Endometrial microvascular endothelial cells (primary cell): Measurements from ENCODE around the gene KLHDC2. TPM values are rescaled to one million over a fixed set of nuclear protein-coding genes. Genes with fewer than 3 reads are reported as not detected.
"Not testable (repeated sequence)": the region's sequence is repeated elsewhere in the genome, so short reads cannot be mapped to it uniquely, and the experiment has no call there.

ENCODE experiments used
- in situ Hi-C: cut with HindIII; loops from 2 replicates; pipeline ENCODE4 v1.10.0; 2017; ENCODE audit warnings: low sequenced_read_pairs, low pct_unique_long_range_greater_than_20kb; ENCODE audit errors: inconsistent ontology term
- total RNA-seq: library from RNA; depleted of rRNA; stranded (reverse); fragments of >200 nt; gene quantifications from one replicate; pipeline ENCODE4 v1.2.3, GENCODE V29; 2015; ENCODE audit errors: inconsistent ontology term

The KLHDC2 gene, protein sequence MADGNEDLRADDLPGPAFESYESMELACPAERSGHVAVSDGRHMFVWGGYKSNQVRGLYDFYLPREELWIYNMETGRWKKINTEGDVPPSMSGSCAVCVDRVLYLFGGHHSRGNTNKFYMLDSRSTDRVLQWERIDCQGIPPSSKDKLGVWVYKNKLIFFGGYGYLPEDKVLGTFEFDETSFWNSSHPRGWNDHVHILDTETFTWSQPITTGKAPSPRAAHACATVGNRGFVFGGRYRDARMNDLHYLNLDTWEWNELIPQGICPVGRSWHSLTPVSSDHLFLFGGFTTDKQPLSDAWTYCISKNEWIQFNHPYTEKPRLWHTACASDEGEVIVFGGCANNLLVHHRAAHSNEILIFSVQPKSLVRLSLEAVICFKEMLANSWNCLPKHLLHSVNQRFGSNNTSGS
- total RNA-seq: 19.8 TPM

DNA sequence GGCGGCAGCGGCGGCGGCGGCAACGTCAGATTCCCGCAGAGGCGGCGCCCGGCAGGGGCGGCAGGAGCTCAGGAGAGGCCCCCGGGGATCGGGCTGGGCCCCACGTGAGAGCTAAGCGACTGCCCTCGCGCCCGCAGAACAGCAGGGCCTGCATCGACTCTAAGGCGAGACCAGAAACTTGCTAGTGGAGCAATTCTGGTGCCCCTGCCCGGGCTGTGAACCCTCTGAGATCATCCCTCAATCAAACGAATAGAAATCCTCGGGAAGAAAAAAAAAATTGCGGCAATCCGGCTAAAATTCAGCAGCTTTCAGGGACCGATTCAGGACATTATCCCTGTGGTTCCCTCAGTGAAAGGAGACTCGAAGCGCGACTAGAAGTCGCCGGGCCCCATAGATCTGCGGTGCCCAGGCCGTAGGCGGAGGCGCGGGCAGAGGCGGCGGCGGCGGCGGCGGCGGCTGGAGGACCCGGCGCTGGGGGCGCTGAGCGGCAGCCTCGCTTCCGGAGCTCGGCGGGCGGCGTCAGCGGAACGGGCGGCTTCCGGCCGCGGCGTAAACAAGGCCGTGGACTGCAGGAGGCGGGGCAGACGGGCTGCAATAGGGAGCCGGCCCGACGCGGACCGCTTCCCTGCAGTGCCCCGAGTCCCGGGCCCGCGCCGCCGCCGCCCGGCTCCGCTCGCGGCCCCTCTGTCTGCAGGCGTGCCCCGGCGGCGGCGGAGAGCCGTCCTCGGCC lies at the start of gene KLHDC2:
TSS of gene KLHDC2 (plus strand) at position 583 of the 730 bp plus-strand sequence. CDS start 316 bp downstream, outside the sequence.
- in situ Hi-C loops: no loop called here

DNA sequence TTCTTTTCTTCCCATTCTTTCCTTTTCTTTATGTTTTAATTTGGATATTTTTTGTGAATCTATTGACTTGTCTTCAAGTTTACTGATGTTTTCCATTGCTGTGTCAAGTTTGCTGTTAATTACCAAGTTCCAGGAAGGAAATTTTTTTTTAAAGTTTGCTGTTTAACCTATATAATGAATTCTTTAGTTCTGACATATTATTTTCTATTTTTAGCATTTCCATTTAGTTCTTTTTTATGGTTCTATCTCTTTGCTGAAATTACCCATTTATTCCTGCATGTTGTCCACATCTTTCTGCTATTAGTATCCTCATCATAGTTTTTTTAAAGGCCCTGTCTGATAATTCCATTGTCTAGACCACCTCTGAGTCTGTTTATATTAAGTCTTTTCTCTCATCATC lies 47.2 kb upstream of the KLHDC2 start:
- in situ Hi-C loops: no loop called here

DNA sequence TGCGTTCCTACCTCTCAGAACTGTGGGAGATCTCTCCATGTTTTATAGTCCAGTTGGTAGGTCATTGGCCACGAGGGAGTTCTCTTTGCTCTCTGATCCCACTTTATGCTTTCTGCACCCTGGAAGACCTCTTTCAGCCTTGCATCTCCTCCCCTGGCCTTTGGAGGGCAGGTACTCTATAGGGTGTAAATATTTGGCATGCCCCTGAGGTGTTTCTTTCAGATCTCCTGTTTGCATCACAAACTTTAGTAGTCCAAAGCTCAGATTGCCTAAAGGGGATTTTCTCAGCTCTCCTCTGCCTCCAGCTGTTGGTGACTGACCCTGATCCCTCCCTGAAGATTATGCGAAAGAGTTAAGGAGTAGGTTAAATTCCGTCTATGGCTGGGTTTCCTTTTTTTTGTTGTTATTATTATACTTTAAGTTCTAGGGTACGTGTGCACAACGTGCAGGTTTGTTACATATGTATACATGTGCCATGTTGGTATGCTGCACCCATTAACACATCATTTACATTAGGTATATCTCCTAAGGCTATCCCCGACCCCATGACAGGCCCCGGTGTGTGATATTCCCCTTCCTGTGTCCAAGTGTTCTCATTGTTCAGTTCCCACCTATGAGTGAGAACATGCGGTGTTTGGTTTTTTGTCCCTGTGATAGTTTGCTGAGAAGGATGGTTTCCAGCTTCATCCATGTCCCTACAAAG lies 46.1 kb upstream of the KLHDC2 start:
- in situ Hi-C loops: not testable (repeated sequence)

DNA sequence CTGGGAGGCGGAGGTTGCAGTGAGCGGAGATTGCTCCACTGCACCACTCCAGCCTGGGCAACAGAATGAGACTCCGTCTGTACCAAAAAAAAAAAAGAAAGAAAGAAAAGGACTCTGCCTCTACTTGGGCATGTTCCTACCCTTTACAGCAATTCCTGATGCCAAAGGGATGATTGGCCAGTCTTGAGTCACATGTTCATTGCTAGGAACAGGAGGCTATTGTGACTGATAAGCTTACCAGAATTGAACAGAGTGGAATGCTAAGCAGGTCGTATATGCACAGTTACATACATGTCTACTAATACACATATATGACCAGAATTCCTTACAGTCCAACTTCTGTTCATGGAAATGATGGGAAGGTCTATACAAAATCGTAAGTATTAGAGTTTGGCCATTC lies 40.8 kb upstream of the KLHDC2 start:
- in situ Hi-C loops: no loop called here

DNA sequence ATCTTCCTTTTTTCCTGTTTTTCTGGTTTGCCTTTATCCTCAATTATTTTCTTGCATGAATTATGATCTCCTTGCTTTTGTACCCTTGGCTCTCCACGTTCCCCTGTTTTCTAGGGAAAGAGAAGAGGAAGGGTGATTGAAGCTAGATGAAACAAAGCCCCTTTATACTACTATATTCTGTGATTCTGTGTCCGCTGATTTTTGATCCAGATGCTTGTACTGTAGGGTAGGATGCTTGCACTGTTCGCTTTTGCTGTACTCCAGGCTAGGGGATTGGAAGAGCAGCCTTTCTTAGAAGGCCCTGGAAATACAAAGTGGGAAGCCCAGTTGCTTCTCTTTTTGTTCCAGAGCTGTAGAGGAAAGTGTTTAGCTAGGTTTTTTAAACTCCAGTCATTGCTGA lies 35.1 kb upstream of the KLHDC2 start:
- in situ Hi-C loops: no loop called here

DNA sequence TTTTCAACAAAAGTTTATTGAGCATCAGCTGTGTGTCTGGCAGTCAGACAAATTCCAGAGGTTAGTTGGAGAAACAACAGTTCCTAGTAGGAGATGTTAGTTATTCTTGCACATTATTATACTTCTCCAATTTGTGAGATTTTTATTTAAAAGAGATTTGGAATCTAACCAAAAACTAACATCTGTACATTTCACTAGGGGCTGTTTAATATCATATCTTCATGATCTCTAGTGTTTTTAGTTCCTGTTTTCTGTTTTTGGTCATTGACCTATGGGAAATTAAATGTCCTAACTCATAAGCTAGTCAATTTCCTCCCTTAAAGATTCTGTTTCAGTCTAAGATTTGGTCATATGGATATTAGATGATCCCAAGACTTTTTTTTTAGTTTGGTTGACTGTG lies 34.1 kb upstream of the KLHDC2 start:
- in situ Hi-C loops: no loop called here

DNA sequence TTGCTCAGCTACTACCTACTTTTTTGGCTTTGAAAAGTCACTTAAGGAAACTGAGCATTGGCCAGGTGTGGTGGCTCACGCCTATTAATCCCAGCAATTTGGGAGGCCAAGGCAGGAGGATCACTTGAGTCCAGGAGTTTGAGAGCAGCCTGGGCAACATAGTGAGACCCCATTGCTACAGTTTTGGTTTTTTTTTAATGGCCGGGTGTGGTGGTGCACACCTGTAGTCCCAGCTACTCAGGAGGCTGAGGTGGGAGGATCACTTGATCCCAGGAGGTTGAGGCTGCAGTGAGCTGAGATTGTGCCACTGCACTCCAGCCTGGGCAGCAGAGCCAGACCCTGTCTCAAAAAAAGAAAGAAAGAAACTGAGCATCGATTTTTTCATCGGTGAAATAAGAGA lies 32.3 kb upstream of the KLHDC2 start:
- in situ Hi-C loops: not testable (repeated sequence)

DNA sequence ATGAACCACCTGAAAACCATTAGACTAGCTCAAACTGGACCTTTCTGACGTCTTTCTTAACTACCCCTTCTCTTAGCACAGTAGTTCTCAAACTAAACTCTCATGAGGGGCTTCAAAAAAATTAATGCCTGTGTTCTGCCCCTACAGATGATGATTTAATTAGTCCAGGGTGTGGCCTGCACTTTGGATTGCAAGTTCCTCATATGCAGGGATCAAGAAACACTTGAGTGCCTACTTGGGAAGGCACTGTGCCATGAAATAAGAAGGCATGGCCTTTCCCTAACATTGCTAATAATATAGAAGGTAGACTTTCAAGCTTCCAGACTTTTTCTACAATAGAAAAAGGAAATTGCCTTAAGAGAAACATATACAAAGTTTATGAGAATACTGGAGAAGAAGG lies 22.8 kb upstream of the KLHDC2 start:
- in situ Hi-C loops: no loop called here

DNA sequence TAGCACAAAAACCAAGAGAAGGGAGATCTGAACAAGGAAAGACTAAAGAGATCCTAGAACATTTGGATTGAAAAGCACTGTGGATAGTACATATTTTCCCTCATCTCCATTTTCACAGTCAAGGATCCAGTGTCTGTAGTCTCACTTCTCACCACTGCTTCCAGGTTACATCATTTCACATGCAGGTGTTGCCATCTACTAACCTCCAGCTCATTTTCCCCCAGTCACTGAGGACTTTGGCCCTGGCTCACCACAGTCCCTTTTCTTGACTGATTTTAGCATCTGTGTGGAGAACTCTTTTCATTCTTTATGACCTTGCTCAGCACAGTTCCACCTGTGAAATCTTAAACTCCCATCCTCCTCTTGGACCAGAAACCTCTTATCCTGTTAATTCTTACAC lies 21.5 kb upstream of the KLHDC2 start:
- in situ Hi-C loops: not testable (repeated sequence)

DNA sequence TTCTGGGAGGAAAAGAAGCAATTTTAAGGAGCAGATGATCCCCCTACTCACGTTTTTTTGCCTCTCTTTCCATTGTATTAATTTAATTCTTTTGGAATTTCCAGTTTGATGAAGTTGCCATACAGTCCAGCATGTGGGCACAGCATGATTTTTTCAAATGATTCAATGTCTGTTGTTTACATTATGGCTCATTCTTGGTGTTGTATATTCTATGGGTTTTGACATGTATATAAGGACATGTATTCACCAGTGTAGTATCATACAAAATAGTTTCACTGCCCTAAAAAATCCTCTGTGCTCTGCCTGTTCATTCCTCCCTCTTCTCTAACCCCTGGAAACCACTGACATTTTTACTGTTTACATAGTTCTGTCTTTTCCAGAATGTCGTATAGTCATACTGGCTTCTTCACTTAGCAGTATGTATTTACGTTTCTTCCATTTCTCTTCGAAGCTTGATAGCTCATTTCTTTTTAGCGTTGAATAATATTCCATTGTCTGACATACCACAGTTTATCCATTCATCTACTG lies 13.3 kb upstream of the KLHDC2 start:
- in situ Hi-C loops: no loop called here

DNA sequence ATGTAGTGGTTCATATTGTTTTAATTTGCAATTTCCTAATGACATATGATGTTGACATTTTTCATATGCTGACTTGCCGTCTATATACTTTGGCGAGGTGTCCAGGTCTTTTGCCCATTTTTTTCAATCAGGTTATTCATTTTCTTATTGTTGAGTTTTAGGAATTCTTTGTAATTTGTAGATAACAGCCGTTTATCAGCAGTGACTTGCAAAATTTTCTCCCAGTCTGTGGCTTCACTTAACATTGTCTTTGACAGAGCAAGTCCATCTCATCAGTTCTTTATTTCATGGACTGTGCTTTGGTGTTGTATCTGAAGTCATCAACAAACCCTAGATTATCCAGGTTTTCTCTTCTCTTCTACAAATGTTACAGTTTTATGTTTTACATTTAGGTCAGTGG lies 12.6 kb upstream of the KLHDC2 start:
- in situ Hi-C loops: no loop called here

DNA sequence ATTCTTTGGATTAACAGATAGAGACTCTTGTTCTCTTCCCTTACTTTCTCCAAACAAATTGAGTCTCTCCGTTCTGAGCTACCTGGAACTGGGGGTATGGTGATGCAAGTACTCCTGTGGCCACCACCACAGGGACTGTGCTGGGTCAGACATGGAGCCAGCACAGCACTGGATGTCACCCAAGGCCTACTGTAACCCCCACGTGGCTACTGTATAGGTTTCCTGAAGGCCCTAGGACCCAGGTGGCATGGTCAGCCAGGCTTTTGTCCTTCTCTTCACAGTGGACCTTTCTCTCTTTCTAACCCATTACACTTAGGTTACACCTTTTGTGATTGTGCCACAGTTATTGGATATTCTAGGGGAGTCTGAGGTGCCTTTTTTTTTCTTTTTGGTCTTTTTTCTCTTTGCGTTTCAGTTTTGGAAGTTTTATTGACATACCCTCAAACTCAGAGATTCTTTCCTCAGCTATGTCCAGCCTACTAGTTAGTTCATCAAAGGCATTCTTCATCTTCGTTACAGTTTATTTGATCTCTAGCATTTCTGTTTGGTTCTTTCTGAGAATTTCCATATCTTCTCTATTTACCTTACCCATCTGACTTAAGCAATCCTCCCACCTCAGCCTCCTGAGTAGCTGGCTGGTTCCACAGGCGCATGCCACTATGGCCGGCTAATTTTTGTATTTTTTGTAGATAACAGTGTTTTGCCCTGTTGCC lies 6.0 kb upstream of the KLHDC2 start:
- in situ Hi-C loops: no loop called here

DNA sequence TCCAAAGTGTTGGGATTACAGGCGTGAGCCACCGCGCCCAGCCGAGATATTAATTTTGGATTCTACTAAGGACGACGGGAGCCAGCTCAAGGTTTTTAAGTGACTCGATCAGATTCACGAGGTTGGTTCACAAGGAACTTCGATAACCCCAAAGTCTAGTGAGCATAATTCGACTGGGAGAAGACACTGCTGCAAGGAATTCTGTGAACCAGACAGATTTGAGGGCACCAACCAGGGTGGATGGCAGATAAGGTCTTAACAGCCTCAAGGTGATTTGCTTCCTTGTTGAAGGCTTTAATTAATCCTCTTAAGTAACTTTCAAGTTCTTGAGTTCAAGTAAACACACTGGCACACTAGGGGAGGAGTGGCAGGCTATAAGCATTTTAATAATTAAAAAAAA lies 1.1 kb upstream of the KLHDC2 start:
- in situ Hi-C loops: no loop called here

DNA sequence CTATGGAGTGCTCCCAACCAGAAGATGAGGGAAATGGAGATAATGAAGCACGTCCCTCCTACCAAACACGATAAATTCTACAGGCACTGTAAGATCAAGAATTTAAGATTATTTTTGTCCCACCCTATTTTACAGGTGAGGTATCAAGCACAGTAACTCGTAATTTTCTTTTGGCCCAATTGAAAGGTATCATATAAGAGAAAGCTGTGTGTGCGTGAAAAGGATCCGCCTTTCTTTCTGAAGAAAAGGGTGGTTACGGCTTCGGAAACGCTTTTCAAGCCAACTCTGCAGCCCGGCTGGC lies 733 bp upstream of the KLHDC2 start:
- in situ Hi-C loops: no loop called here

DNA sequence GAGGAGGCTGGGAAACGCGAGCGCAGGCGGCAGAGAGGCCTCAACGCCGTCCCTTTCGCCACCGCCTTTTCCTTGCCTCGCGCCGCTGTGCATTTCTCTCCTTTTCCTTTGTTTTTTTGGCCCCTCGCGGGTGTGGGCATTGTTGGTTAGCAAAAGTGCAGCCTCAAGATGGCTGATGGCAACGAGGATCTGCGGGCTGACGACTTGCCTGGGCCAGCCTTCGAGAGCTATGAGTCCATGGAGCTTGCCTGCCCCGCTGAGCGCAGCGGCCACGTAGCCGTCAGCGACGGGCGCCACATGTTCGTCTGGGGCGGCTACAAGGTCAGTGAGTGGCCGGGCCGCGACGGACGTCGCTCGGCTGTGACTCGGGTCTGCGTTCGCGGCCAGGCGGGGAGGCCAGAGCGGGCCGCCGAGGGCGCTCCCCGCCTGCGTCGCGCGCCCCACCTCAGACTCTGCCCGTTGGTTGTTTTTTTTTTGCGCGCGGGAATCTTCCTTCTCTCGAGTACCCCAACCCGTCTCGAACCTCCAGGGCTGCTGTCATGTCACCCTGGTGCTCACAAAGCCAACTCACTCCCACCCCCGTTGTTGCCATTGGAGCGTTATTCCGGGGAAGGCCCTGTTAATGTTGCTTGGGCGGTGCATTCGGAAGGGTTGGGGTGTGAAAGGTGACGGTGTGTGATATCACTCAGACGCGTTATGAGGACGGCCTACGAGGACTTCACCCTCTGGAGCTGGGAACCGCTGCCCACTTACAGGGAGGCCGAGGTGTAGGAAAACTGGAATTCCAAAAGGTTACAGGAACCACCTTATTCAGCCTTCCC lies 558 bp downstream of the KLHDC2 start:
- in situ Hi-C loops: no loop called here

DNA sequence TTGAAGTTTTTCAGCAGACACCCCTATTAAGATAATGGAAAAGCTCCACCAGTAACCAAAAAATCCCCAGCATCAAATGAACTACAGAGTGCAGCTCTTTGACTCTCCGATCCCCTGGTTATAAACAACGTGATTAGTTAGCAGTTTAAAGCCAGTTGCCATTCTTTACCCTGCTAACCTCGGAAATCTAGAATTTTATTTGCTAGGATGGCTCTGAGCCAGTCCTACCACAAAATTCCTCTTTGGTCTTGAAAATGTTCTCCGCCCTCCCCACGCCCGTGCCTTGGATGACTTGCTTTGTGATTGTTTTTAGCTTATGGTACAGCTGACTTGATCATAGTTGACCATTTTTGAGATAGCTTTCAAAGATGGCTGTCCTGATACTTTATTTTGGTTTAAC lies 1.2 kb downstream of the KLHDC2 start:
- in situ Hi-C loops: no loop called here

DNA sequence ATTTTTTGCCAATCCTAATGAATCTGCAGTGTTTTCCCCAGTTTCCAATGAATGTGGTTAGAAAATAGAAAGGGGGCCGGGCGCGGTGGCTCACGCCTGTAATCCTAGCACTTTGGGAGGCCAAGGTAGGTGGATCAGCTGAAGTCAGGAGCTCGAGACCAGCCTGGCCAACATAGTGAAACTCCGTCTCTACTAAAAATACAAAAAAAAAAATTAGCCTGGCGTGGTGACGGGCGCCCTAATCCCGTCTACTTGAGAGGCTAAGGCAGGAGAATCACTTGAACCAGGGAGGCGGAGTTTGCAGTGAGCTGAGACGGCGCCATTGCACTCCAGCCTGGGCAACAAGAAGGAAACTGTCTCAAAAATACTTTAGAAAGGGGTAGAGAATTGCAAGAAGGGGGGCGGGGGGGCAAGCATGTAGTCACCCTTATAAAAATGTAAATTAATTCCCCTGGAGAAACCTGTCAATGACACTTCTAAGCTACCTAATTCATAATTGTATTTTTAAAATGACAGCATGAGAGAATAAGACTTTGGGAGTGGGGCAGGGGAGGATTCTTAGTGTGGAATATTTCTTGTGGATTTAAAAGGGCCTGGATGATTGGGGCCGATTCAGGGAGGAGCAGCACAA lies 1.7 kb downstream of the KLHDC2 start:
- in situ Hi-C loops: no loop called here
